Measurements from ENCODE around the gene KDM4C.
"Not testable (repeated sequence)": the region's sequence is repeated elsewhere in the genome, so short reads cannot be mapped to it uniquely, and the experiment has no call there.

The KDM4C gene

GRCh38 chr9:7178729-7179128 is 421.0 kb downstream of the KDM4C start:
- no peak for DNase-seq

- DNase-seq, result no peak
Measured at GRCh38 chr9:7180247-7180646, 422.5 kb downstream of the KDM4C start.

- DNase-seq, result not testable (repeated sequence)
Measured at GRCh38 chr9:7183139-7183538, 425.4 kb downstream of the KDM4C start.

- DNase-seq, result no peak
Measured at GRCh38 chr9:7185612-7186011, 427.8 kb downstream of the KDM4C start.

- no peak for DNase-seq
Measured at GRCh38 chr9:7186175-7186574, 428.4 kb downstream of the KDM4C start.

GRCh38 chr9:7192266-7192665 is 434.5 kb downstream of the KDM4C start:
- DNase-seq, result peak in 1 of 3 experiments; percentile 23

GRCh38 chr9:7195526-7195925 is 437.8 kb downstream of the KDM4C start:
- no peak for DNase-seq

- no peak for DNase-seq
Measured at GRCh38 chr9:7196467-7196866, 438.7 kb downstream of the KDM4C start.

GRCh38 chr9:7201196-7201595 is 443.4 kb downstream of the KDM4C start:
- no peak for DNase-seq

- no peak for DNase-seq
Measured at GRCh38 chr9:7205806-7206205, 448.0 kb downstream of the KDM4C start.

- no peak for DNase-seq
Measured at GRCh38 chr9:7206221-7206758, 448.5 kb downstream of the KDM4C start.

GRCh38 chr9:7209016-7209715 is 451.4 kb downstream of the KDM4C start:
- DNase-seq, result no peak

- DNase-seq, result peak in 2 of 3 experiments; percentile 16 to 28
Measured at GRCh38 chr9:7209990-7210389, 452.2 kb downstream of the KDM4C start.

- peak in 1 of 3 experiments; percentile 43 for DNase-seq
Measured at GRCh38 chr9:7210854-7211637, 453.3 kb downstream of the KDM4C start.

- DNase-seq, result no peak
Measured at GRCh38 chr9:7211657-7212056, 453.9 kb downstream of the KDM4C start.

- no peak for DNase-seq
Measured at GRCh38 chr9:7212101-7212500, 454.3 kb downstream of the KDM4C start.

GRCh38 chr9:7216004-7216841 is 458.4 kb downstream of the KDM4C start:
- DNase-seq, result peak in 1 of 3 experiments; percentile 5

GRCh38 chr9:7223981-7224380 is 466.2 kb downstream of the KDM4C start:
- no peak for DNase-seq
